Endometrial microvascular endothelial cells (primary cell): ENCODE results near the gene VSTM2B. TPM values are rescaled to one million over a fixed set of nuclear protein-coding genes. Genes with fewer than 3 reads are reported as not detected.

Experiments used
- in situ Hi-C: cut with HindIII; loops from 2 replicates; pipeline ENCODE4 v1.10.0; 2017; ENCODE audit warnings: low sequenced_read_pairs, low pct_unique_long_range_greater_than_20kb; ENCODE audit errors: inconsistent ontology term
- total RNA-seq: library from RNA; depleted of rRNA; stranded (reverse); fragments of >200 nt; gene quantifications from one replicate; pipeline ENCODE4 v1.2.3, GENCODE V29; 2015; ENCODE audit errors: inconsistent ontology term

Gene VSTM2B
- total RNA-seq, 1 donor from 2014 or later, result not detected

GRCh38 chr19:29511768-29512167, 14.0 kb upstream of the VSTM2B start:
- in situ Hi-C loops, result no loop called here

- in situ Hi-C loops, result no loop called here
Measured at GRCh38 chr19:29512748-29513147, 13.0 kb upstream of the VSTM2B start.

GRCh38 chr19:29514525-29515232, 11.1 kb upstream of the VSTM2B start:
- in situ Hi-C loops, result no loop called here

- in situ Hi-C loops, result no loop called here
Measured at GRCh38 chr19:29515233-29515619, 10.6 kb upstream of the VSTM2B start.

- in situ Hi-C loops, result no loop called here
Measured at GRCh38 chr19:29515706-29516357, 10.0 kb upstream of the VSTM2B start.

- in situ Hi-C loops, result no loop called here
Measured at GRCh38 chr19:29516358-29516725, 9.5 kb upstream of the VSTM2B start.

GRCh38 chr19:29516821-29517395, 8.9 kb upstream of the VSTM2B start:
- in situ Hi-C loops, result no loop called here

GRCh38 chr19:29517412-29517811, 8.4 kb upstream of the VSTM2B start:
- in situ Hi-C loops, result no loop called here

GRCh38 chr19:29517946-29518345, 7.8 kb upstream of the VSTM2B start:
- in situ Hi-C loops, result no loop called here

- in situ Hi-C loops, result no loop called here
Measured at GRCh38 chr19:29519146-29519545, 6.6 kb upstream of the VSTM2B start.

- in situ Hi-C loops, result no loop called here
Measured at GRCh38 chr19:29519931-29520330, 5.9 kb upstream of the VSTM2B start.

GRCh38 chr19:29520390-29520789, 5.4 kb upstream of the VSTM2B start:
- in situ Hi-C loops, result no loop called here

- in situ Hi-C loops, result no loop called here
Measured at GRCh38 chr19:29521291-29522075, 4.3 kb upstream of the VSTM2B start.

GRCh38 chr19:29523568-29523967, 2.2 kb upstream of the VSTM2B start:
- in situ Hi-C loops, result no loop called here

GRCh38 chr19:29524201-29524911, 1.4 kb upstream of the VSTM2B start:
- in situ Hi-C loops, result no loop called here

- in situ Hi-C loops, result no loop called here
Measured at GRCh38 chr19:29524912-29525831, 622 bp upstream of the VSTM2B start.

GRCh38 chr19:29526730-29527499, 1.1 kb downstream of the VSTM2B start:
- in situ Hi-C loops, result no loop called here
